Activated CD8-positive, alpha-beta memory T cell treated with anti-CD3 and anti-CD28 coated beads, Interleukin-2, amount 50 U/mL, for 4 hours (primary cell): ENCODE data around the gene GAPVD1.

ENCODE experiments used
- DNase-seq: peaks from one replicate; pipeline ENCODE4 v3.0.0-alpha.2; 2020

GAPVD1 gene

GRCh38 chr9:125407974-125408900 is 146.6 kb downstream of the GAPVD1 start:
- DNase-seq = peak; percentile 80

- DNase-seq = no peak
These were observed 147.6 kb downstream of the GAPVD1 start for GRCh38 chr9:125409217-125409636.

DNA sequence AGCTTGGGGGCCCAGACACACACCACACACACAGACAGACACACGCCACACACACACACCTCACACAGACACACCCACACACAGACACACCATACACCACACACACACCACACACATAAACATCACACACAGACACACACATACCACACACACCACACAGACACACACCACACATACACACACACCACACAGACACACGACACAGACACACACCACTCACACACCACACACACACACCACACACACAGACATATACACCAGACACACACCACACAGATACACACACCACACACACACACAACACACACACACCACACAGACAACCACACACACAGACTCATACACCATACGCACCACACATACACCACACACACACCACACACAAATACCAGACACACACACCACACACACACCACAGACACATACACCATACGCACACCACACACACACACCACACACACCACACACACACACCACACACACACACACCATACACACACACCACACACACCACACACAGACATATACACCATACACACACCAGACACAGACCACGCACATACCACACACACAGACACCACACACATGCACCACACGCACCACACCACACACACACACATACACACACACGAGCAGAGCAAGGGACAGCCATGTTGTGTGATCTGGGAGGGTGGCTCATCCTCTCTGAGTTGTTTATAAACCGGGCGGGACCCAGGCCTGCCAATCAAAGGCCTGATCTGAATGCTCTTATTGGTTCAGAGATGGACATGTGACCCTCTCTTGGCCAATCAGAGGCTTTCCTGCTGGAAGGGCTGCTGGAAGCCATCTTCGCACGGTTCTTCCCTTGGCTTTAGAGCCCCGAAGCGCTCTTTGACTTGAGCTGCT is 148.3 kb downstream of the GAPVD1 start:
- no peak for DNase-seq

- DNase-seq = no peak
These were observed 148.9 kb downstream of the GAPVD1 start for GRCh38 chr9:125410522-125410894.

- DNase-seq = no peak
These were observed 149.6 kb downstream of the GAPVD1 start for GRCh38 chr9:125411171-125411756.

- DNase-seq = no peak
These were observed 150.5 kb downstream of the GAPVD1 start for GRCh38 chr9:125412166-125412565.

DNA sequence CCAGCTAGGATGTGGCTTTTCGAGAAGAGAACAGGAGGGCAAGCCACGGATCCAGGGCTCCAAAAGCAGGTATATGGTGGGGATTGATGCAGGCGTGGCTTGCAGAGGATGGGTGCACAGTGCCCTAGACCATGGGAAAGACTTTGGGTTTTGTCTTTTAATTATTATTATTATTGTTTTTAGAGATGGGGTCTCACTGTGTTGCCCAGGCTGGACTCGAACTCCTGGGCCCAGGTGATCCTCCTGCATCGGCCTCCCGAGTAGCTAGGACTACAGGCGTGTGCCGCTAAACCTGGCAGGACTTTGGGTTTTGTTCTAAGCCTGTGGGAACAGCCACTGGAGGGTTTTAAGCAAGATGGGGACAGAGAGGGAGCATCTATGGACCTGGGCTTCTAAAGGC is 152.0 kb downstream of the GAPVD1 start:
- DNase-seq = no peak

GRCh38 chr9:125415583-125416460 is 154.2 kb downstream of the GAPVD1 start:
- no peak for DNase-seq

DNA sequence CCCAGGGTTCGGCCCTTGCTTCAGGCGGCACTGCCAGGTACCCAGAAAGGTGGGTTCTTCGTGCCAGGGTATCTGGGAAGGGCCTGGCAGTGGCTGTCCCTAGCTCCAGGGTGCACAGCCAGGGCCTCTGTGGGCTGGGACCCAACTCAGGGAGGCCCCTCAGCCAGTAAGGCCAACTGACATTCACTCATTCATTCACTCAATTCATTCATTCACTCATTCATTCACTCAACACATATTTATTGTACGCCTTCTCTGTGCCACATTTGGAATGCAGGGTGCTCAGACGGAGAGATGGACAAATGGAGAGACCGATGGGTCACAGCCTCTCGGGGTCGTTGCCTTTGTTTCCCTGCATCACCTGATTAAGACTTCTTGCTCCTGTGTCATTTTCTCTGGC is 154.9 kb downstream of the GAPVD1 start:
- DNase-seq = no peak
